Sigmoid colon (tissue), 7 donors: ENCODE results near the gene GPR137B. TPM values are rescaled to one million over a fixed set of nuclear protein-coding genes. Genes with fewer than 3 reads are reported as not detected.

ENCODE experiments used
- DNase-seq: peaks from one replicate; pipeline ENCODE4 v3.0.0-alpha.2; 2019
- H3K27ac ChIP-seq, 4 donors: fragments of 200-600 bp; sonication (generic); one replicate each; pipeline ENCODE4 v1.5.1; 2016 to 2019; ENCODE audit warnings: mild to moderate bottlenecking in 1 of 4
- H3K27me3 ChIP-seq, 3 donors: fragments of 200-600 bp; sonication (generic); one replicate each; pipeline ENCODE4 v1.5.1; 2019; ENCODE audit warnings: mild to moderate bottlenecking in 1 of 3
- H3K36me3 ChIP-seq, 4 donors: fragments of 200-600 bp; sonication (generic); one replicate each; pipeline ENCODE4 v1.5.1; 2016 to 2019
- H3K4me1 ChIP-seq, 4 donors: fragments of 200-600 bp; sonication (generic); one replicate each; pipeline ENCODE4 v1.5.1; 2017 to 2019
- H3K4me3 ChIP-seq, 4 donors: fragments of 200-600 bp; sonication (generic); one replicate each; pipeline ENCODE4 v1.5.1; 2017 to 2019; ENCODE audit warnings: mild to moderate bottlenecking in 2 of 4, moderate library complexity in 1 of 4
- H3K9me3 ChIP-seq, 4 donors: fragments of 200-600 bp in 3 of 4; sonication (generic) in 3 of 4; one replicate each; pipeline versions ENCODE4 v1.5.1 to v1.6.1; 2013 to 2019
- CTCF ChIP-seq, 4 experiments: fragments of 450-650 bp in 3 of 4; fragments of 200-600 bp in 1 of 4; IDR thresholded peaks; one replicate each; pipeline ENCODE4 v1.5.1; 2016 to 2019; ENCODE audit warnings: antibody characterized with exemption in 4 of 4, mild to moderate bottlenecking in 3 of 4, moderate library complexity in 2 of 4
- EP300 ChIP-seq, 4 donors: sonication (generic); formaldehyde crosslinking; IDR thresholded peaks; one replicate each; pipeline ENCODE4 v1.6.1; 2017; ENCODE audit warnings: antibody characterized with exemption in 4 of 4
- POLR2A ChIP-seq, 2 donors: fragments of 450-650 bp; IDR thresholded peaks; one replicate each; pipeline ENCODE4 v1.6.1; 2016; ENCODE audit warnings: antibody characterized with exemption in 2 of 2, mild to moderate bottlenecking in 2 of 2, moderate library complexity in 2 of 2
- POLR2AphosphoS5 ChIP-seq, 4 donors: sonication (generic); formaldehyde crosslinking; IDR thresholded peaks; one replicate each; pipeline ENCODE4 v1.6.1; 2017; ENCODE audit warnings: antibody characterized with exemption in 4 of 4
- WGBS, 2 donors: extraction: QIAGEN DNeasy Blood & Tissue Kit; methylation state at CpG; one replicate each; pipeline ENCODE4 v1.1.7; 2013; 5-methylcytosine and 5-hydroxymethylcytosine counted together
- intact Hi-C: fragments of 100-400 bp; cut with DNase I; formaldehyde crosslinking; loops from one replicate; pipeline ENCODE4 v1.15.1; 2023
- polyA plus RNA-seq, 3 donors: library from polyadenylated mRNA; stranded (reverse); fragments of 200-250 nt; gene quantifications; one replicate each; pipeline ENCODE4 v1.2.3, GENCODE V29; 2013
- total RNA-seq, 4 donors: library from RNA; depleted of rRNA; stranded (reverse); fragments of >200 nt; gene quantifications; one replicate each; pipeline ENCODE4 v1.1.0, GENCODE V29; 2016
- donor health status: healthy with polysubstance abuse.
- donor health status: Bipolar disorder and iron deficiency.
- donor health status: healthy.

GPR137B gene
- total and polyA plus RNA-seq, 7 donors = 6.0 to 25.5 (median 10.8) TPM

- TF ChIP-seq CTCF (IDR thresholded peaks at IDR 0.05) (no peak), POLR2AphosphoS5 (IDR thresholded peaks at IDR 0.05) (no peak), EP300 (IDR thresholded peaks at IDR 0.05) (no peak), POLR2A (IDR thresholded peaks at IDR 0.05) (no peak)
- Histone ChIP-seq H3K4me1 (no peaks in the 10 kb centered on the region), H3K27me3 (no peaks in the 10 kb centered on the region), H3K4me3 (no peak overlapping the region), H3K27ac (no peak overlapping the region), H3K9me3 (no peaks in the 10 kb centered on the region), H3K36me3 (no peaks in the 10 kb centered on the region)
- intact Hi-C loops = no loop called here
- DNase-seq = no peak
- WGBS, 2 donors = 91% methylated on average over 1 of the region's 1 CpG
Observed at GRCh38 chr1:236131916-236132315, 10.4 kb upstream of the GPR137B start.

- H3K9me3 ChIP-seq = no peaks in the 10 kb centered on the region
- no peaks in the 10 kb centered on the region for H3K4me1 ChIP-seq
- H3K4me3 ChIP-seq = no peak overlapping the region
- TF ChIP-seq EP300 (IDR thresholded peaks at IDR 0.05) (no peak), POLR2A (IDR thresholded peaks at IDR 0.05) (no peak), POLR2AphosphoS5 (IDR thresholded peaks at IDR 0.05) (no peak), CTCF (IDR thresholded peaks at IDR 0.05) (no peak)
- no peak overlapping the region for H3K27ac ChIP-seq
- no peaks in the 10 kb centered on the region for H3K36me3 ChIP-seq
- DNase-seq = no peak
- intact Hi-C loops = no loop called here
- 66 to 81% methylated on average over 5 of the region's 5 CpGs for WGBS, 2 donors
- no peaks in the 10 kb centered on the region for H3K27me3 ChIP-seq
Observed at GRCh38 chr1:236132420-236133046, 9.8 kb upstream of the GPR137B start.

GRCh38 chr1:236133339-236133738, 9.0 kb upstream of the GPR137B start:
- H3K4me1 ChIP-seq = no peaks in the 10 kb centered on the region
- DNase-seq = no peak
- WGBS, 2 donors = 44 to 78% methylated on average over 7 of the region's 7 CpGs

GRCh38 chr1:236133802-236134201, 8.5 kb upstream of the GPR137B start:
- no peaks in the 10 kb centered on the region for H3K36me3 ChIP-seq
- DNase-seq = no peak
- H3K27me3 ChIP-seq = no peaks in the 10 kb centered on the region
- no peaks in the 10 kb centered on the region for H3K4me1 ChIP-seq
- intact Hi-C loops = no loop called here
- WGBS, 2 donors = 86 to 92% methylated on average over 1 of the region's 1 CpG
- no peaks in the 10 kb centered on the region for H3K9me3 ChIP-seq
- no peak overlapping the region for H3K4me3 ChIP-seq
- TF ChIP-seq EP300 (IDR thresholded peaks at IDR 0.05) (no peak), POLR2AphosphoS5 (IDR thresholded peaks at IDR 0.05) (no peak)
- no peak overlapping the region for H3K27ac ChIP-seq

More at GRCh38 chr1:236133339-236133738, 9.0 kb upstream of the GPR137B start:
- Histone ChIP-seq H3K36me3 (no peaks in the 10 kb centered on the region), H3K4me3 (no peak overlapping the region), H3K27ac (no peak overlapping the region), H3K9me3 (no peaks in the 10 kb centered on the region), H3K27me3 (no peaks in the 10 kb centered on the region)
- TF ChIP-seq POLR2A (IDR thresholded peaks at IDR 0.05) (no peak), CTCF (IDR thresholded peaks at IDR 0.05) (no peak), POLR2AphosphoS5 (IDR thresholded peaks at IDR 0.05) (no peak), EP300 (IDR thresholded peaks at IDR 0.05) (no peak)
- intact Hi-C loops = no loop called here

GRCh38 chr1:236137285-236137852, 5.0 kb upstream of the GPR137B start:
- DNase-seq = no peak
- Histone ChIP-seq H3K4me1 (peaks cover 0 to 9% (median 3%) of the 10 kb centered on the region in 4 donors), H3K27ac (no peak overlapping the region), H3K9me3 (no peaks in the 10 kb centered on the region), H3K36me3 (no peaks in the 10 kb centered on the region), H3K27me3 (no peaks in the 10 kb centered on the region), H3K4me3 (no peak overlapping the region)
- intact Hi-C loops = no loop called here
- no peak for TF ChIP-seq EP300 (IDR thresholded peaks at IDR 0.05)
- TF ChIP-seq CTCF (IDR thresholded peaks at IDR 0.05) = no peak
- TF ChIP-seq POLR2A (IDR thresholded peaks at IDR 0.05) = no peak
- no peak for TF ChIP-seq POLR2AphosphoS5 (IDR thresholded peaks at IDR 0.05)
- WGBS, 2 donors = 92 to 96% methylated on average over 4 of the region's 4 CpGs
